ENCODE measurements around the gene ALDH1B1.
"Not testable (repeated sequence)": the region's sequence is repeated elsewhere in the genome, so short reads cannot be mapped to it uniquely, and the experiment has no call there.

ALDH1B1 gene

DNA sequence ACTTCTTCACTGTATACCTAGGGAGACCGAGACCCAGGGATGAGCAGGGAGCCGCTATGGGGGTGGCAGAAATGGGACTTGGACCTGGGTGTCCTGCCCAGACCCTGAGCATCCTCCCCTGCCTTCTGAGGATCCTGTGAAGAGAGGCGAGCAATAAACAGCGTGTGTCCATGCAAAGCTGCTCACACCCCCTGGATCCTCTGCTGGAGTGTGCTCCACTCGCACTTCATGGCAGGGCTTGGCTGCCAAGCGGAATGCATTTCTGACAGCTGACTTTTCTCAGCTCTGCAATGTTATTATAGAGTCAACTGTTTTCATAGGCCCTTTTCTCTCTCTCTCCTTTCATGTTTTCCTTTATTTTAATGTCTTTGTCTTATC, 31.0 kb upstream of the ALDH1B1 start:
- DNase-seq (ENCODE audit: low read depth) = no peak

- DNase-seq (ENCODE audit: low read depth) = peak; percentile 2
These were observed 29.5 kb upstream of the ALDH1B1 start for GRCh38 chr9:38362852-38363588.

DNA sequence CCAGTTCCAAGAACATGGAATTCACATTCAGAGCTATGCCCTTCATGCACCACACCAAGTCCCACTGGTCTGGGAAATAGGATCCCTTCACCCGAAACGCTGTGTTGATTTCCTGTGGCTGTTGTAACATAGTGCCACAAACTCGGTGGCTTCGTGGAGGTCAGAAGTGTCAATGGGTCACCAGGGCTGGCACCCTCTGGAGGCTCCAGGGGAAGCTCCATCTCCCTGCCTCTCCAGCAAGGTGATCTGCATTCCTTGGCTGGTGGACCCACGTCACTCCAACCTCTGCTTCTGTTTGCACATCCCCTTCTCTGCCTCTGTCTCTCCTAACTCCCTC, 28.9 kb upstream of the ALDH1B1 start:
- DNase-seq (ENCODE audit: low read depth) = no peak

GRCh38 chr9:38367898-38368297, 24.6 kb upstream of the ALDH1B1 start:
- DNase-seq (ENCODE audit: low read depth) = no peak

DNA sequence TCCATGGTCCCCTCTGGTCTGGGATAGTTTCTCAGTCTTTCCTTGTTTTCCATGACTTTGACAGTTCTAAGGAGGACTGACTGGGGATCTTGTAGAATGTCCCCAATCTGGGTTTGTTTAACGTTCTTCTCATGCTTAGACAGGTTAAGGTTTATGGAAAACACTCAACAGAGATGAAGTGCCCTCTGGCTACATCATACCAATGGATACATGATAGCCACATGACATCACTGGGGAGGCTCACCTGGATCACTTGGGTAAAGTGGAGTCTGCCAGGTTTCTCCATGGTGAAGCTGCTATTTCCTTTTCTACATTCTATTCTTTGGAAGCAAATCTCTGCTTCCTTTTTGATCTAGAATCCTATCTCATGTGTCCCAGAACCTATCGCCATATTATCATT, 23.8 kb upstream of the ALDH1B1 start:
- DNase-seq (ENCODE audit: low read depth) = no peak

- DNase-seq (ENCODE audit: low read depth) = no peak
These were observed 22.3 kb upstream of the ALDH1B1 start for GRCh38 chr9:38370176-38370575.

DNA sequence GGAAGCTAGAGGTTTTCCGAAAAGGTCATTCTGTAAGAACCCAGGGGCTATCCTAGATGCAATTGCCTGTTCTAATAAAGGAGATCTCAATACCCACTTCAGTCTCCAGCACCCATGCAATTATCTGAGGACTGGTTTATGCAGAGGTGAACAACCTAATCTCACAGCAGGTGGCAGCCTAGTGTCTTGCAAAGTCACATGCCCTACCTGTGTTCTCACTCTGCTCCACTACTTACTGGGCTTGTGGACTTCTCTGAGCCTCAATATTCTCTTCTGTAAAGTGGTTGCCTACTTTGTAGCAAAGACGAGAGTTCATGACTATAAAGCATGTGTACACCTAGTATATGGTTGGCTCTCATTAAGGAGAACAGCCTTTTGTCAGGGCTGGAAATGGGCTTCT, 21.0 kb upstream of the ALDH1B1 start:
- no peak for DNase-seq (ENCODE audit: low read depth)

- no peak for DNase-seq (ENCODE audit: low read depth)
These were observed 19.5 kb upstream of the ALDH1B1 start for GRCh38 chr9:38372762-38373619.

- DNase-seq (ENCODE audit: low read depth) = no peak
These were observed 18.8 kb upstream of the ALDH1B1 start for GRCh38 chr9:38373679-38374078.

DNA sequence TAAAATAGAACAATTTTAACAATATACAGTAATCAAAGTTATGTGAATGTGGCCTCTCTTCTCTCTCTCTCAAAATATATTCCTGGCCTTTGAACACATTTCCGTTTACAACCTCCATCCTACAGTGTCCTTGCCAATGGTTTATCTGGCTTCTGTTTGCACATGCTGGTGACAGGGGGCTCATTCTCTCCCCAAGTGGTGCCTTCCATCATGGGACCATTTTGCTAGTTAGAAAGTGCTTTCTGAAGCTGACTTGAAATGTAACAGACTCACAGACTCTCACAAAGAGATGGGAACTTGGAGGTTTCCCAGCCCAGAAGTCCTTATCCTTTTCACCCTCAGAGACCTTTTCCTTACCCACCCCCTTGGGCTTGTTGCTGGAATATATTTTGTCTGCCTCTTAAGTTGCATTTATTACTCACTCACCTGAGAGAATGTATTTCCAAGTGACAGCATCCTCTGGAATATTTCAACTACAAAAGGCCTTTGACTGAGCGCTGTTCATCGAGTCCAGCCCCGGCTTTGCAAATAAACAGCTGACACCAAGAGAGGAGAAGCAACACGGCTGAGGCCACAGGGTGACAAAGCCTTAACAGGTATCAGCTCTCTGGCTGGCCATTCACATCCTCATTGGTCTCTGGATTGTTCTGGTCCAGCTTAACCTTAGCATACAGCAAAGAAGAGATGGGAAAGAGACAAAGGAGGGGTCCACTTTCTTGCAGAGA, 17.5 kb upstream of the ALDH1B1 start:
- DNase-seq (ENCODE audit: low read depth) = no peak

DNA sequence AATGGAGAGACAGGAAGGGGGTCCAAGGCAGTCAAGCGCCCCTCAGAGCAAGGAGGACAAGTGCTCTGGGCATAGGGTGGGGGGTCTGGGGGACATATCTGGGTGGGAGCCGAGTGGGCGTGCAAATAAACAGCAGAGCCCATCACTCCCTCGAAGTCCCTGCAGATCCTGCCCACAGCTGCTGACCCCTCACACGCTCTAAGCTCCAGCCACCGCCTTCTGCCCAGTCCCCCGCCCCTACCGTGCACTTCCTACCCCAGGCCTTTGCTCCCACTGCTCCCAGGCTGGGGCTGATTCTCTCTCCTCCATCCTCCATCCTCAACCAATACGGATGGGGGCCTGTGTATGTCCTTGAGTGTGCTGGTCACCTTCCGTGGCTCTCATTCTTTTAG, 16.9 kb upstream of the ALDH1B1 start:
- no peak for DNase-seq (ENCODE audit: low read depth)

DNA sequence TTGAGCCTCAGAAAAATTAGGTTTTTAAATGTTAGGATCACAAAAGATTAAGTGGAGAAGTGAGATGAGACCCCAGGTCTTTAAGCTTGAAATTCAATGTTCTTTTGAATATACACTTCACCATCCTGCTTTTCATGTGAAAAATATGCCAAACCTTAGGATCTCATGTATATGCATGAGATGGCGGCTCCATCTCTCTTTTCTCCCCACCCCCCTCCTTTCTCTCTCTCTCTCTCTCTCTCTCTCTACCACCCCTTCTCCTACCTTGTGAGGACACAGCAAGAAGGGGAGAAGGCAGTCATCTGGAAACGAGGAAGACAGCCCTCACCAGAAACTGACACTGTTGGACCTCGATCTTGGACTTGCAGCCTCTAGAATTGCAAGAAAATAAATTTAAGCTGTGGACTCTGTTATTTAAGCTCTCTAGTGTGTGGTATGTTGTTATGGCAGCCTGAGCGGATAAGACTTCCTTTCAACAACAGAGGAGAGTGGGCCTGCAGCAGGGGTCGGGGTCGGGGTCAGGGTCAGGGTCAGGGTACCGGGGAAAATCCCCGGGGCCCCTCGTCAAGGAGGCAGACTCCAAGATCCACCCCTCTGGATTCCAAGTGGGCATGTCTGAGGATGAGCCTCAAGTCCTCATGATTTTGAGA, 16.4 kb upstream of the ALDH1B1 start:
- no peak for DNase-seq (ENCODE audit: low read depth)

DNA sequence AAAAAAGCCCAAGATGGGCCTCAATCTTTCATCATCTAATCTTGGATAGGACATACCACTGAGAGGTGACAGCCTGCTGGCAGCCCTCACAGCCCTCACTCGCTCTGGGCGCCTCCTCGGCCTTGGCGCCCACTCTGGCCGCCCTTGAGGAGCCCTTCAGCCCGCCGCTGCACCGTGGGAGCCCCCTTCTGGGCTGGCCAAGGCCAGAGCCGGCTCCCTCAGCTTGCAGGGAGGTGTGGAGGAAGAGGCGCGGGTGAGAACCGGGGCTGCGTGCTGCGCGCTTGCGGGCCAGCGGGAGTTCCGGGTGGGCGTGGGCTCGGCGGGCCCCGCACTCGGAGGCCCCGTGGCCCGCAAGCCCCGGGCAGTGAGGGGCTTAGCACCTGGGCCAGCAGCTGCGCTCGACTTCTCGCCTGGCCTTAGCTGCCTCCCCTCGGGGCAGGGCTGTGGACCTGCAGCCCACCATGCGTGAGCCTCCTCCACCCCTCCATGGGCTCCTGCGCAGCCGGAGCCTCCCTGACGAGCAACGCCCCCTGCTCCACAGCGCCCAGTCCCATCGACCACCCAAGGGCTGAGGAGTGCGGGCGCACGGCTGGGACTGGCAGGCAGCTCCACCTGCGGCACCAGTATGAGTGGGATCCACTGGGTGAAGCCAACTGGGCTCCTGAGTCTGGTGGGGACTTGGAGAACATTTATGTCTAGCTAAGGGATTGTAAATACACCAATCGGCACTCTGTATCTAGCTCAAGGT, 15.0 kb upstream of the ALDH1B1 start:
- DNase-seq (ENCODE audit: low read depth) = not testable (repeated sequence)

DNA sequence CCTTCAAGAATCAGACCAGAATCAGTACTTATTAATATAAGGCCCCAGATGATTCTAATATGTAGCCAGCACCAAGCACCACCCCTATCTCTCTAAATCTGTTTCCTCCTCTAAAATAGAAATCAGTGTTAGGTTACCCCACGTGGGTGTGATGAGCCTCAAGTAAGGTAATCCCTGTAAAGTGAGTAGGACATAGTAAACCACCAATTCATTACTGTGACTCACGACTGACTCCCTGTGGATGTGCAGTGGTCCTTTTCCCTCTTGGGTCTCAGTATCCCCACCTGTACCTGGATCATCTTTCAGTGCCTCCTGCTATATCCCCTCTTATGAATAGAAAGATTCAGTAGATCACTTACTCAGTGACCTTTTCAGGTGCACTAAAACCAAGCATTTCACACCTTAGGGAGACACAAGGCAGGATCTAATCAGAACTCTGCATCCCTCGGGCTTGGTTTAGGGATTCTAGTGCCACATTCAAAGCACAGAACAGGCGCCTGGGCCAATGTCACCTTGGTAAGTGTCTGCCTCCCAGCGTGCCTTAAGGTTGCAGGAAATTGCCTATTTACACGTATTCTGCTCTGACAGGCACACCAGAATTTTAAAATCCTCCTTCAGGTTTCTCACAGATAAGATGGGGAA, 12.2 kb upstream of the ALDH1B1 start:
- DNase-seq (ENCODE audit: low read depth) = no peak

DNA sequence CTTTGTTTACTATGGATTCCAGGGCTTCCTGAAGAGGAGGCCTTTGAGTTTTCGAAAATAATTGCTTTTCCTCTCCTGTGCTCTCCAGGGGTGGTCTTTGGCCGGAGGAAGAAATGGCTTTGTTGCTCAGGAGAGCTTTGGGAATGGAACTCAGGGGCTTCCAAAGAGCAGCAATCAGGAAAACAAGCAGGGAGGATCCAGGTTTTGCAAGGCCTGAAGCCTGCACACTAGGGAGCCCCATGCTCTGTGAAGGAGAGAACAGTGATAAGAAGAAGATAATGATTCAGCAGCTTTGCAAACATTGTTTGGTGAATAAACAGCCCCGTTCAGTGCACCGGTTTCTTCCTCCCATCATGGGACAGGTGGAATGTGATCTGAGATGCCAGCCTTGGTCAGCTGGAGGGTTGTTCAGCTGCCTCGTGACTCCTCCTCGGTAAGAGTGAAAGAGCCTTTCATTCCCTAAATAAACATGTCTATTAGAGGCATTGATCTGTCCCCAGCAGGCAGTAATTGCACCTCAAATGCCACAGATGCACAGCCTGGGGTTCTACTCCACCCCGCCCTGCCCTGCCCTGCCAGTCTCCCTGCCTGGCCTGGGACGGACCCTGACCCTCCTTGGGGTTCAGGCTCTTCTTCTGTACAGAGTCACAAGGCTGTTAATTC, 11.5 kb upstream of the ALDH1B1 start:
- no peak for DNase-seq (ENCODE audit: low read depth)

DNA sequence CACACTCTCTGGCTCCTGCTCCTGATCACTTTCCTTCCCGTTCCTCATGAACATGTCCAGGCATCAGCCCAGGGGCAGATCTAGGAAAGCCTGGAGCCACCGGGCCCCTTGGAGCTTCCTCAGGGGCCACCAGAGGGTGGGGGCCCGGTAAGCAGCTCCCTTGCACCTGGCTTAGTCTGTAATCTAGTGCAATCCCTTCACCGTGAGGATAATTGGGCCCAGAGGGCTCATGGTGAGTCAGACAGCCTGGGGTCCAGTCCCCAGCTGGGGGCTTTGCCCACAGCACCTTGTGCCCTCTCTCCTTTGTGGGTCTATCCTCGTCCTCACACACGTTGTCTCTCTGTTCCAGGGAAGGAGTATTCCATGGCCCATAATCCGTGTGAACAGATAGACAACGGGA, 10.4 kb upstream of the ALDH1B1 start:
- no peak for DNase-seq (ENCODE audit: low read depth)

- DNase-seq (ENCODE audit: low read depth) = no peak
These were observed 7.3 kb upstream of the ALDH1B1 start for GRCh38 chr9:38384990-38385848.

DNA sequence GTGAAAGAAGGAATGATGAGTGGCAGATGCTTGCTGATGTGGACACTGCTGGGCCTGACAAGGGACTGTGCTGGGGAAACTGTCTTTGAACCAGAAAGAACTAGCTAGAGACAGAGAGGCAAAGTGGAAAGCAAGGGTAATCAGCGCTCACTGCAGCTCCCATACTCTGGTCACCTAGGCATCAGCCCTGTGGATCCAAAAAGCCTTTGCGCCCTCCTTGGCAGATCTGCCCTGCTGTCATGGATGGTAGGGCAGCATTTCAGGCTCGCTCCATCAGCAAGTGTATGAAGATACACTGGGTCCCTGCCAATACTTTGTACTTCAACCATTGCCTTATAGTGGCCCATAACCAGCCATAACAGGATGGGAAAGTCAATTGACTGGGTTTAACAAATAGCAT, 6.6 kb upstream of the ALDH1B1 start:
- DNase-seq (ENCODE audit: low read depth) = no peak

DNA sequence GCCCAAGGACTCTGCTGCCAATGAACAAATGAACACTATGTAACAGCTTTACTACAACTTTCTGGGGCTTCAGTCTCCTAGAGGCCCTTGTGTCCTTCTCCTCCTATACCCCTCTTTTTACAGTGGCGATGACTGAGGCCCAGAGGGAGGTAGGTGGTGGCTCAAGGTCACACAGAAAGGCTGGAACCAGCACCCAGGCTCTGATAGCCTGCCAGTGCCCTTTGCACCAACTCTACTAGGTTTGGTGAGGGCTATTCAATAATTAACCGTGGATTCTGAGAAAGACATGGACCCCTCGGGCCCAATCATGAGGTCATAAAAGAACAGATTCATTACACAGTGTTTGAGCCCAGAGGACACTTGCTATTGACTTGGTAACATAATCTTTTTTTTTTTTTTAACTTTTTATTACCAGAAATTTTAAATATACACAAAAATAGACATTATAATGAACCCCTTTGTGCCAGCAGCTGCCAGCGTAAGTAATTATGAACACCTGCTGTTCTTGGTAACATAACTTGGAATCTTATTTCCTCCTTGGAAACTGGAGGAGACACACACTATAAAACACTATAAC, 6.1 kb upstream of the ALDH1B1 start:
- DNase-seq (ENCODE audit: low read depth) = no peak
